PFSK-1 (cell line): ENCODE results near the gene MOB1A.

ENCODE experiments used
- POLR2AphosphoS5 ChIP-seq: IDR thresholded peaks from 2 replicates; pipeline ENCODE4 v1.6.1; 2012; ENCODE audit warnings: low read depth, mild to moderate bottlenecking, control low read depth, low read length, moderate library complexity
- SIN3A ChIP-seq: IDR thresholded peaks from 2 replicates; pipeline ENCODE4 v1.6.1; 2012; ENCODE audit warnings: mild to moderate bottlenecking, low read length, moderate library complexity, borderline replicate concordance; ENCODE audit not compliant: insufficient read depth

GRCh38 chr2:74119912-74120825 lies 58.5 kb downstream of the MOB1A start:
- TF ChIP-seq SIN3A (no peak), POLR2AphosphoS5 (no peak)
